ENCODE data around the gene OSBPL1A. TPM values are rescaled to one million over a fixed set of nuclear protein-coding genes. Genes with fewer than 3 reads are reported as not detected.

Gene OSBPL1A
- total and polyA plus RNA-seq, 2 of the 8 experiments (the other 6 are each of a cell fraction or from before 2014, with no cell fraction given) = 53.2 to 74.9 TPM

- ChIA-PET CTCF (ENCODE audit: partially characterized antibody) (interaction anchor here (0.6 to 2.3 kb wide), 12 partner anchors 8 to 276 kb away, joined by 3 to 10 read pairs (median 4); no protein-coding TSS in a partner anchor), POLR2A (ENCODE audit: partially characterized antibody) (interaction anchor here (0.7 kb wide), 2 partner anchors 36 to 50 kb away, joined by 3 read pairs; no protein-coding TSS in a partner anchor)
- no peak for FAIRE-seq
- H3K23ac ChIP-seq (ENCODE audit: insufficient read length) = no peak overlapping the region
- H3K4me1 ChIP-seq (replicated peaks in 1 of 4; ENCODE audit: control insufficient read depth in 3 of 4, insufficient read depth in 4 of 4, low read length in 3 of 4) = peaks cover 4 to 22% (median 8%) of the 10 kb centered on the region in 4 experiments
- no peak overlapping the region for H3K9ac ChIP-seq (replicated peaks in 1 of 4; ENCODE audit: extremely low read depth in 1 of 4, low read depth in 3 of 4, low read length in 3 of 4)
- no peak overlapping the region for H2BK20ac ChIP-seq (ENCODE audit: low read length)
- peaks cover 0 to 1% of the 10 kb centered on the region in 2 experiments for H4K20me1 ChIP-seq (replicated peaks in 1 of 2; ENCODE audit: control insufficient read depth in 1 of 2, insufficient read depth in 2 of 2, low read length in 2 of 2)
- H4K91ac ChIP-seq (replicated peaks; ENCODE audit: insufficient read length, low read length) = no peak overlapping the region
- H3K18ac ChIP-seq (ENCODE audit: extremely low read depth, low read length) = peak overlapping the region; percentile 11; the same call in 1 of the 2 replicates
- H4K8ac ChIP-seq (ENCODE audit: extremely low read depth, insufficient read depth, low read length) = no peak overlapping the region
- no peak overlapping the region for H2AK5ac ChIP-seq (ENCODE audit: low read depth, low read length)
- DNase-seq (ENCODE audit: low read depth in 1 of 2, low spot score in 2 of 2) = no peak
- no peak overlapping the region for H2BK15ac ChIP-seq (ENCODE audit: low read length)
- 33% methylated on average over 5 of the region's 5 CpGs; no CpG with 5 or more reads in 1 of the 2 experiments for WGBS, 2 experiments (ENCODE audit: extremely low coverage in 1 of 2, insufficient coverage in 1 of 2, insufficient read length in 1 of 2, insufficient replicate concordance in 2 of 2, low coverage in 1 of 2, low lambda C conversion rate in 2 of 2, missing lambda C conversion rate in 1 of 2)
- H2BK5ac ChIP-seq (ENCODE audit: low read depth, low read length) = 0 out of 2 replicates have a peak overlapping the region, but pooled peaks have one; percentile 27
- no peaks in the 10 kb centered on the region for H3K79me1 ChIP-seq (ENCODE audit: low read depth, low read length)
- H2BK120ac ChIP-seq (replicated peaks; ENCODE audit: low read depth, low read length) = no peak overlapping the region
- no peaks in the 10 kb centered on the region for H3K9me3 ChIP-seq (ENCODE audit: insufficient read depth in 2 of 2, low read depth in 1 of 2, low read length in 1 of 2)
- H3K4ac ChIP-seq (replicated peaks; ENCODE audit: insufficient read length, low read depth, low read length) = no peak overlapping the region
- peak overlapping the region; percentile 32 for H3K56ac ChIP-seq (replicated peaks; ENCODE audit: insufficient read length, low read depth, low read length)
- H2AFZ ChIP-seq (ENCODE audit: low read length) = no peak overlapping the region
- no peak overlapping the region for H2BK12ac ChIP-seq (ENCODE audit: low read depth, low read length)
- peaks cover 0 to 7% of the 10 kb centered on the region in 2 experiments; a peak in 2 of 4 replicates for H3K79me2 ChIP-seq (ENCODE audit: control insufficient read depth in 1 of 2, insufficient read depth in 2 of 2, low read length in 2 of 2)
- H3K4me3 ChIP-seq (ENCODE audit: extremely low read depth in 1 of 4, insufficient read depth in 2 of 4, low read depth in 3 of 4, low read length in 4 of 4) = peak overlapping the region in 2 of 4 experiments; percentile 3 to 32; a peak in 1 of 8 replicates
- H3K27me3 ChIP-seq (replicated peaks in 1 of 4; ENCODE audit: control insufficient read depth in 3 of 4, extremely low read depth in 1 of 4, insufficient read depth in 3 of 4, low read length in 3 of 4) = no peaks in the 10 kb centered on the region
- peak overlapping the region; percentile 2 for H4K5ac ChIP-seq (ENCODE audit: insufficient read length, low read depth, low read length)
- no peaks in the 10 kb centered on the region for H3K23me2 ChIP-seq (ENCODE audit: low read depth, low read length)
- H3K14ac ChIP-seq (ENCODE audit: insufficient read length) = no peak overlapping the region
- H3K4me2 ChIP-seq (ENCODE audit: insufficient read depth in 1 of 2, low read depth in 2 of 2, low read length in 2 of 2) = peak overlapping the region in 1 of 2 experiments; percentile 32; a peak in 2 of 4 replicates
- H3K27ac ChIP-seq (ENCODE audit: low read depth, low read length) = no peak overlapping the region
- peaks cover 0 to 21% (median 6%) of the 10 kb centered on the region in 4 experiments; a peak in 5 of 8 replicates for H3K36me3 ChIP-seq (ENCODE audit: control insufficient read depth in 2 of 4, insufficient read depth in 4 of 4, low read length in 3 of 4)
- no peak for TF ChIP-seq CREB1 (IDR thresholded peaks at IDR 0.05)
- TF ChIP-seq EZH2 (IDR thresholded peaks at IDR 0.05; ENCODE audit: low read depth, low read length, severe bottlenecking) = no peak
- no peak for TF ChIP-seq ATF2 (IDR thresholded peaks at IDR 0.05; ENCODE audit: low read length)
- TF ChIP-seq BCL11A (IDR thresholded peaks at IDR 0.05; ENCODE audit: low read depth in 2 of 2, low read length in 2 of 2) = no peak
- TF ChIP-seq POU5F1 (IDR thresholded peaks at IDR 0.05; ENCODE audit: low read depth, low read length) = no peak
- TF ChIP-seq PHF8 (conservative IDR thresholded peaks at IDR 0.05; ENCODE audit: low read depth, low read length) = no peak
- TF ChIP-seq CHD1 (IDR thresholded peaks at IDR 0.05; ENCODE audit: low read depth, low read length) = no peak
Measured at GRCh38 chr18:24234330-24234729, 163.3 kb downstream of the OSBPL1A start.
